Measurements from ENCODE around the gene INPP4B.

The INPP4B gene

DNA sequence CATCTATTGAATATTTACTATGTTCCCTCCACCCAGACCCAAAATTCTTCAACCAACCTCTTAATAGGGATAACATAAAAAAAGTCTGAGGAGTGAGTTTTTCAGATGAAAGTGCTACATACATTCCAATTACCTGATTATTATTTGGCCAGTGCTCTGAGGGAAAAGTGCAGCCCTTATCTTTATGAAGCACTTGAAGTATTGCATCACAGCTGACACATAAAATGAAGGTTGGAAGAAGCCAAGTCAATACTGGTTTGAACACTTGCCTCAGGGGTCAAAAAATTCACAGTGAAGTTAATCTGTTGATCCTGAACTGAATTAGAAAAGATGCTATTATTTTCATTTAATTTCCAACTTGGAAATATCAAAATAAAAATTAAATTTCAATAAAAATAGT is 498.9 kb downstream of the INPP4B start:
- H3K36me3 ChIP-seq (ENCODE audit: insufficient read depth, low read length), result no peaks in the 10 kb centered on the region
- no peaks in the 10 kb centered on the region for H3K9me3 ChIP-seq (ENCODE audit: low read length)
- no peaks in the 10 kb centered on the region for H3K27me3 ChIP-seq (ENCODE audit: insufficient read depth, low read length)
- H3K4me3 ChIP-seq (ENCODE audit: low read length), result no peak overlapping the region
- no peak overlapping the region for H2AFZ ChIP-seq (ENCODE audit: low read depth, low read length)
- H3K4me1 ChIP-seq (ENCODE audit: insufficient read depth, low read length), result peaks cover 10% of the 10 kb centered on the region

DNA sequence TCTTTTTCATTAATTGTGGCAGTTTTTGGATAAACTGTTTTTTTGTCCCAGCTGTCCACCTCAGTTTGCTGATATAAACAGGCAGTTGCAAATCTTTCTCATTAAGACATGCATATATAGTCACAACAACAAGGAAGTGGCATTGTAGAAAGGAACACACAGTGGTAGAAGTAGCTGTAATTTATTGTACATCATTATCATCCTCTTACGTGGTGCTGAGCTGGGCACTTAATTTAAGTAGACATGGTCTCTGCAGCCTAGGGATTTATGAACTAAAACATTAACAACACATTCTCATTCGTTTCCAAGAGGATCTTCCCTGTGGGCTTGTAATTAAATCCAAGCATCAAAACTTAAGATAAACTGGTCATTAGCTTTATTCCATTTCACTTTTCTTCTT is 500.2 kb downstream of the INPP4B start:
- no peaks in the 10 kb centered on the region for H3K27me3 ChIP-seq (ENCODE audit: insufficient read depth, low read length)
- H3K9me3 ChIP-seq (ENCODE audit: low read length), result no peaks in the 10 kb centered on the region
- no peak overlapping the region for H3K4me3 ChIP-seq (ENCODE audit: low read length)
- peaks cover 7% of the 10 kb centered on the region for H3K4me1 ChIP-seq (ENCODE audit: insufficient read depth, low read length)
- no peak overlapping the region for H2AFZ ChIP-seq (ENCODE audit: low read depth, low read length)
- no peaks in the 10 kb centered on the region for H3K36me3 ChIP-seq (ENCODE audit: insufficient read depth, low read length)

DNA sequence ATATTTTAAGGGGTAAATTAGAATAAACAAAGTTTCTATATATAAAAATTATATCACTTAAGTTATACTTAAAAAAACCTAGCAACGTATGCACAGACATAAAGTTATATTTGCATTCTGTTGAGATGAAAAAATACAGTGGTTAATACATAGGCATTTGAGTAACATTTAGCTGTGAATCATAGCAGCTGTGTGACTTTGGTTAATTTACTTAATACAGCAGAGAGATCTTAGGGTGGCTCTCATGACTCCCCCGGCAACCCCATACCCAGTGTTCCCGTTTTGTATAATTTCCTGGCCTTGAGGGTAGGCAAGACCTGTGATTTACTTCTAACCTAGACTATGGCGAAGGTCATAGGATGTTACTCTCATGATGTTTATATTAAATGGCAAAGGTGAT is 504.8 kb downstream of the INPP4B start:
- Histone ChIP-seq H2AFZ (ENCODE audit: low read depth, low read length) (no peak overlapping the region), H3K9me3 (ENCODE audit: low read length) (peaks cover 2% of the 10 kb centered on the region), H3K4me3 (ENCODE audit: low read length) (no peak overlapping the region), H3K4me1 (ENCODE audit: insufficient read depth, low read length) (peaks cover 17% of the 10 kb centered on the region), H3K36me3 (ENCODE audit: insufficient read depth, low read length) (no peaks in the 10 kb centered on the region), H3K27me3 (ENCODE audit: insufficient read depth, low read length) (no peaks in the 10 kb centered on the region)

DNA sequence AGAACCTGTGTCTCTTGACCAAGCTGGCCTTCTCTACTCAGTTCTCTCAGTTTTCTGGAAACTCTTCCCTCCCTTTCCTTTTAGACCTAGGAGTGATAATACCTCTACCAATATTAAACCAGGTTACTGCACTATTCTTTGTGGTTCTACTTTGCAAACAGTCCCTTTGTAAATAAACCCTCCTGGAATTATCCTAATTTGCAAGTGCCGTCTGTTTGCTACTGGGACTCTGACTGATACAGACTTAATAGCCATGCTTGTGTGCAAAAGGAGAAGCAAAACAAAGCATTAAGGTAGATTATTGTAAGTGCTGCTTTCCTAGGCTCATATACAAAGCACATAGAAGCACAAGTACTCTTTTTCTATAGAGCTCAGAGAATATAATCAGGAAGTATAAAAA is 507.0 kb downstream of the INPP4B start:
- no peak overlapping the region for H2AFZ ChIP-seq (ENCODE audit: low read depth, low read length)
- peaks cover 17% of the 10 kb centered on the region for H3K4me1 ChIP-seq (ENCODE audit: insufficient read depth, low read length)
- no peaks in the 10 kb centered on the region for H3K36me3 ChIP-seq (ENCODE audit: insufficient read depth, low read length)
- H3K9me3 ChIP-seq (ENCODE audit: low read length), result peaks cover 2% of the 10 kb centered on the region
- no peak overlapping the region for H3K4me3 ChIP-seq (ENCODE audit: low read length)
- H3K27me3 ChIP-seq (ENCODE audit: insufficient read depth, low read length), result no peaks in the 10 kb centered on the region

DNA sequence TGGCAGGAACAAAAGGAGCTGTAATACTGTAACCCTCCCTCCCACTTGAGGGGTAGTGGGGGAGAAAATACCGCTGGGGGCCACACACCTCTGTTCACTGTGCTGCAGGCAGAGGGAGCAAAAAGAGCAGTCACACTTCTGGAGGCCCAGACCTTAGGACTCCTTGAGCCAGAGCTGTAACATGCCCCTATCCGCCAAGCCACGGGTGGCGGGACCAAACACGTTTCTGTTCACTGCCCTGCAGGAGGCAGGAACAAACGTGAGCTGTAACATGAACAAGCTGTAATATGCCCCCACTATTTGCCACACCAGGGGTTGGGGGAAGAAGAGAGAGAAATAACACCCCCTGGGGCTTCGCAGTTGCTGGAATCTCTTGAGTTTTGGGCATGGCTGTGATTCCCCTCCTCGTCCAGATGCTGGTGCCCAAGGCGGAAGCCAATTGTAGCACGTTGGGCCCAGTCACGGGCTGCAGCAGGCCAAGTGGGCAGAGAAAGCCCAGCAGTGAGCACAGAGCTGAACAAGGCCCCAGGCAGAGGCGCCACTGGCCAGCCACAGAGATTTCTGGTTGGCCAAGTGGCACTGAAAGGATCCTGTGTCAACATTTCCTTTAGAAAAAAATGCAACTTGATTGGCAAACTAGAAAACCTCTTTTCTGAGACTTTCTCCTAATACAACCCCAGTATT is 509.7 kb downstream of the INPP4B start:
- Histone ChIP-seq H3K9me3 (ENCODE audit: low read length) (peaks cover 2% of the 10 kb centered on the region), H3K4me1 (ENCODE audit: insufficient read depth, low read length) (peaks cover 17% of the 10 kb centered on the region), H2AFZ (ENCODE audit: low read depth, low read length) (no peak overlapping the region), H3K36me3 (ENCODE audit: insufficient read depth, low read length) (no peaks in the 10 kb centered on the region), H3K27me3 (ENCODE audit: insufficient read depth, low read length) (no peaks in the 10 kb centered on the region), H3K4me3 (ENCODE audit: low read length) (no peak overlapping the region)

DNA sequence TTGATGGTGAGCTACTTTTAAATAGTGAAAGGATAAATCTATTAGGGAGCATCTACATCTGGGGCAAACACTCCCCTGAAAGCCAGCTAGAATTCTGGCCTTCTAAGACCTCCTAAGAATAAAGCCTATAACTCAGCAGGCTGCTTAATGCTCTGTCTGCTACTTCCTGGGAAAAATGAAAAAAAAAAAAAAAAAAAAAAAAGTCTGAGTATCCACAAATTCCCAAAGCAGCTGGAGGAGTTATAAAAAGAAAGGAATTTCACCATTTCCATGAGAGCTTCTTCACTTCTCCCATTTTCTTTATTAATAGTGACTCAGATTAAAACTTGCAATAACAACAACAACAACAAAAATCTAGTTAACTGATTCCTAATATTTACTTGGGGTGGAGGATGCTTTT is 511.2 kb downstream of the INPP4B start:
- Histone ChIP-seq H3K9me3 (ENCODE audit: low read length) (peaks cover 2% of the 10 kb centered on the region), H3K27me3 (ENCODE audit: insufficient read depth, low read length) (no peaks in the 10 kb centered on the region), H3K4me3 (ENCODE audit: low read length) (no peak overlapping the region), H2AFZ (ENCODE audit: low read depth, low read length) (no peak overlapping the region), H3K36me3 (ENCODE audit: insufficient read depth, low read length) (no peaks in the 10 kb centered on the region), H3K4me1 (ENCODE audit: insufficient read depth, low read length) (peaks cover 14% of the 10 kb centered on the region)

DNA sequence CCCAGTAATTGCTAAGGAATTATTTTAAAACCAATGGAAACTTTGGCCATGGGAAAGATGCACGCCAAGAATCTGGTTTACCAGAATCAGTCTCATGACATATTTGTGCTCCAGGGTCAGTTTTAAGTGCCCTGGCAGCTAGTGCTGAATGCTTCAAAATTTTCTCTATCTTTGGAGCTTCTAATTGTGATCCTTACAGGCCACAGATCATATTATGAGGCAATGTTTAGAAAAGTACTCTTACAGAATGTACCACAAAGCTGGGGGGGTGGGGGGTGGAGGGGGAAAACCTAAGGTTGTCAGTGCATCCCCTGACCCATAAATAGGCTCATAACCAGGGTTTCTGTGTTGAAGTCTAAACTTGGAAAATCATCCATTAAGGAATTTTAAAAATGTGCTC is 514.5 kb downstream of the INPP4B start:
- no peaks in the 10 kb centered on the region for H3K27me3 ChIP-seq (ENCODE audit: insufficient read depth, low read length)
- H3K4me1 ChIP-seq (ENCODE audit: insufficient read depth, low read length), result no peaks in the 10 kb centered on the region
- peaks cover 2% of the 10 kb centered on the region for H3K9me3 ChIP-seq (ENCODE audit: low read length)
- no peaks in the 10 kb centered on the region for H3K36me3 ChIP-seq (ENCODE audit: insufficient read depth, low read length)
- H2AFZ ChIP-seq (ENCODE audit: low read depth, low read length), result no peak overlapping the region
- H3K4me3 ChIP-seq (ENCODE audit: low read length), result no peak overlapping the region

DNA sequence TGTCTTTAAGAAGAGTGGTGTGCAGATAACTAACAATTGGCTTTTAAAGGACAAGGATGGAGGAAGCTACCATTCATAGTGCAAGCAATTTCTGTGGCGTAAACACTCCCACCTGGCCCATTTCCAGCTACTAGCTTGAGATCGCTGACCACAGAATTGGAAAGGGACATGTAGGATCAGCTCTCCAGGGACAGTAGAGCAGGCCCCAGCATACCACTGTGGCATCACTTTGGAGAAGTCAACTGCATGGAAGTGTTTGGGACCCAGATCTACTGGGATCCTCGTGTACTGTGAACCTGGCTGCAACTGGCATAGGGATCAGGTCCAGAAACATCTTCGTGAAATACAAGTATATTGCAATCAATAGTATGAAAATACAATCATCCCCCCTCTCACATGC is 515.0 kb downstream of the INPP4B start:
- no peaks in the 10 kb centered on the region for H3K4me1 ChIP-seq (ENCODE audit: insufficient read depth, low read length)
- H3K36me3 ChIP-seq (ENCODE audit: insufficient read depth, low read length), result no peaks in the 10 kb centered on the region
- no peak overlapping the region for H3K4me3 ChIP-seq (ENCODE audit: low read length)

DNA sequence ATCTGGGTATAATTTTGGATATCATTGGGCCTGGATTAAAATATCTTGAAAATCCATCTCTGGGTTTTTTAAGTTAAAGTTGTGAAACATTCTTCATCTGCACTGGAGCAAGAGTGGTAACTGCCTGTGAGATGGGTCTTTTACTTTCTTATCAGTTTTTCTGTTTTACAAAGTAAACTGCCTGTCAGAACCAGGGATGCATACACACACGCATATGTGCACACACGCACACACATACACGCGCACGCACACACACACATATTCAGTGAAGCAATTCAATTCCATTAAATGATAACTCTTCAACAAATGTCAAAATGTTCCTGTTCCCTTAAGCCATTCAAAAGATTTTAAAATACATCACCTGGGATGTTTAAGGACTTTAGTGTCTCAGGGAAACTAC is 515.8 kb downstream of the INPP4B start:
- no peaks in the 10 kb centered on the region for H3K9me3 ChIP-seq (ENCODE audit: low read length)
- H3K36me3 ChIP-seq (ENCODE audit: insufficient read depth, low read length), result no peaks in the 10 kb centered on the region
- no peaks in the 10 kb centered on the region for H3K4me1 ChIP-seq (ENCODE audit: insufficient read depth, low read length)
- no peak overlapping the region for H2AFZ ChIP-seq (ENCODE audit: low read depth, low read length)
- H3K27me3 ChIP-seq (ENCODE audit: insufficient read depth, low read length), result no peaks in the 10 kb centered on the region
- H3K4me3 ChIP-seq (ENCODE audit: low read length), result no peak overlapping the region

More for the DNA sequence above, 515.0 kb downstream of the INPP4B start:
- Histone ChIP-seq H3K27me3 (ENCODE audit: insufficient read depth, low read length) (no peaks in the 10 kb centered on the region), H2AFZ (ENCODE audit: low read depth, low read length) (no peak overlapping the region), H3K9me3 (ENCODE audit: low read length) (no peaks in the 10 kb centered on the region)

DNA sequence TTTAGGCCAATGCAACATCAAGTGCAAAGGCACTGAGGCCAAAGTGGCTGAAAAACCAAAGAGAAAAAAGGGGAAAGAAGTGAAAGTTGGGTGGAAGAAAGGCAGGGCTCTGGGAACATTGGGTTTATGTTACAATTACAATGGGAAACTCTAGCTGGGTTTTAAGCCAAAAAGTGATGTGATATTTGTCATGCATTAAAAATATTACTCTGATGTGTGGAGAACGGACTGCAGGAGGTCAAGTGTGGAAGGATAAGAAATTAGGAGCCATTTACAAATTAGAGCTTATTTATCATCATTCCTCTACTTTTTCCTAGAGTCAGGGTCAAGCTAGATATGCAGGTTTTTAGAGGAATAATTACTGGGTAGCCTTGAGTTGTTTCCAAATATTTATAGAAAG is 516.8 kb downstream of the INPP4B start:
- H3K9me3 ChIP-seq (ENCODE audit: low read length), result no peaks in the 10 kb centered on the region
- H2AFZ ChIP-seq (ENCODE audit: low read depth, low read length), result no peak overlapping the region
- no peaks in the 10 kb centered on the region for H3K4me1 ChIP-seq (ENCODE audit: insufficient read depth, low read length)
- H3K4me3 ChIP-seq (ENCODE audit: low read length), result no peak overlapping the region
- no peaks in the 10 kb centered on the region for H3K27me3 ChIP-seq (ENCODE audit: insufficient read depth, low read length)
- no peaks in the 10 kb centered on the region for H3K36me3 ChIP-seq (ENCODE audit: insufficient read depth, low read length)

DNA sequence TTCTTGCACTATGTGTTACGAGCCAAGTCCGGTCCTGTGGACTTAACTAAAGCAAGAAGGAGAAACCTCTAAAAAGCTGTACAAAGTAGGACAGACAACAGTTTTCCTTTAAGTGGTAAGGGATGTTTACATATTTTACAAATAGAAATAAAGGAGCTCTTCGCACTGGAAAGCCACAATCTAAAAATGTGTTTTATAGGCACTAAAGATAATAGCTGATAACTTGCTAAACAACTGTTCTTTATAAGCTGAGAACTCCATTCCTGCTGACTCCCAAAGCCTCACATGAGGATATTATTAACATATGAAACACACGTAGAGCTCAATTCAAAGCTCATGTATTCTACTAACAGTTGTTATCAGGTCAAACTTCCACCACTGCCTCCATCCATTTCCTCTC is 519.9 kb downstream of the INPP4B start:
- Histone ChIP-seq H2AFZ (ENCODE audit: low read depth, low read length) (no peak overlapping the region), H3K9me3 (ENCODE audit: low read length) (no peaks in the 10 kb centered on the region), H3K27me3 (ENCODE audit: insufficient read depth, low read length) (no peaks in the 10 kb centered on the region), H3K36me3 (ENCODE audit: insufficient read depth, low read length) (no peaks in the 10 kb centered on the region), H3K4me1 (ENCODE audit: insufficient read depth, low read length) (no peaks in the 10 kb centered on the region), H3K4me3 (ENCODE audit: low read length) (no peak overlapping the region)

DNA sequence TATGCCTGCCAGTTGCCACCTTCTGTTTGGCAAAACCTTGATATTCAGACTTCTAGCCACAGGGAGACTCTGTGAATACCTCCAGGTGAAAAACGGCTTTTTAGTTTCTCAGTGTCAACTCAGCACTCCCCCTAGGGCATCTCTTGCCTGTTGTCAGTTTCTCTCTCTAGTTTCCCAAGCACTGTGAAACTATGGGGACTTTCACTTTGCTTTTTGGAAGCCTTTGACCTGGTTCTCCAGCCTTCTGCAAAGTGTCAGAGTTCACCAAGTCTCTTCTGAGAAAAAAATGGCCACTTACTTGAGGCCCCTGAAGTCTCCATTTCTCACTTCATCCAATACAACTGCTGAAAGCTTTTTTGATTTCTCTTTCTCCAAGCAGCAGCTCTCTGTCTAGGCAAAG is 521.5 kb downstream of the INPP4B start:
- H3K4me3 ChIP-seq (ENCODE audit: low read length), result no peak overlapping the region
- H3K9me3 ChIP-seq (ENCODE audit: low read length), result no peaks in the 10 kb centered on the region
- H3K36me3 ChIP-seq (ENCODE audit: insufficient read depth, low read length), result no peaks in the 10 kb centered on the region
- H2AFZ ChIP-seq (ENCODE audit: low read depth, low read length), result no peak overlapping the region
- H3K4me1 ChIP-seq (ENCODE audit: insufficient read depth, low read length), result no peaks in the 10 kb centered on the region
- H3K27me3 ChIP-seq (ENCODE audit: insufficient read depth, low read length), result no peaks in the 10 kb centered on the region

DNA sequence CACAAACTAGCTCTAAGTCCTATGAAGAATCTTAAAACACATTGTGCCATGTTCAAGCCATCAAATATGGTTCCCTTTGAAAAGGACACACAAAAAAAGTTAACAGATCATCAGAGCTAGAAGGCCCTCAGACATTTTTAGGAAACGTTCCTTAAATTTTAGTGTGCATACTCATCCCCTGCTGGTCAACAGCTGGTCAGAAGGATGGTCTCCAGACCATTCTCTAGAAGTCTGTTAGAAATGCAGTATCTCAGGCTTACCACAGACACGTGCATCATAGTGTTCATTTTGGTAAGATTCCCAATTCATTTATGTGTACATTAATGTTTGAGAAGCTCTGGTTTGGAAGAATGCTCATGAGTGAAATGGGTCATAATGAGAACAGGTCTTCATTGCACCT is 523.1 kb downstream of the INPP4B start:
- Histone ChIP-seq H3K4me1 (ENCODE audit: insufficient read depth, low read length) (peaks cover 6% of the 10 kb centered on the region), H3K4me3 (ENCODE audit: low read length) (no peak overlapping the region), H2AFZ (ENCODE audit: low read depth, low read length) (no peak overlapping the region), H3K27me3 (ENCODE audit: insufficient read depth, low read length) (no peaks in the 10 kb centered on the region), H3K9me3 (ENCODE audit: low read length) (no peaks in the 10 kb centered on the region), H3K36me3 (ENCODE audit: insufficient read depth, low read length) (no peaks in the 10 kb centered on the region)

DNA sequence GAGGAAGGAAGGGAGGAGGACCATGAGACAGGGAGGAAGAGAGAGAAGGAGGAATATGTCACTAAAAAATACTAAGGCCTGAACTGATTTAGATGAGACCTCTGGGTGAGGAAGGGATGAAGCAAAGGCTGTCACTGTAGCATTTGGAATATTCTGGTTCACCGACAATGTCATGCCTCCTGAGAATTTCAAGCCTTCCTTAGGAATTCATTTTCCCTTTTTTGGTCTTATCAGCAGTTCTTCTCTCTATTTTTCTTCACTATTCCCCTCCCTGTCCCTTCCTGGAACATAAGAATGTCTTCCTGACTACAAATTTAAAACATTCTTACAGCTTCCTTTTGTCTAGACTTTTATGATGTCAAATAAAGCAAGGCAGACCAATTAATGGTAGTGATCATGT is 527.8 kb downstream of the INPP4B start:
- Histone ChIP-seq H3K4me3 (ENCODE audit: low read length) (no peak overlapping the region), H3K27me3 (ENCODE audit: insufficient read depth, low read length) (no peaks in the 10 kb centered on the region), H2AFZ (ENCODE audit: low read depth, low read length) (no peak overlapping the region), H3K36me3 (ENCODE audit: insufficient read depth, low read length) (no peaks in the 10 kb centered on the region), H3K4me1 (ENCODE audit: insufficient read depth, low read length) (peaks cover 10% of the 10 kb centered on the region), H3K9me3 (ENCODE audit: low read length) (no peaks in the 10 kb centered on the region)
